Stomach (tissue), 4 donors: ENCODE measurements around the gene MAN1A1.

ENCODE experiments used
- CTCF ChIP-seq, 7 experiments: fragments of 450-650 bp in 4 of 7; fragments of 200-600 bp in 3 of 7; sonication (generic) in 3 of 7; IDR thresholded peaks; one replicate each; pipeline ENCODE4 v1.5.1; 2016 to 2019; ENCODE audit warnings: antibody characterized with exemption in 7 of 7, control low read depth in 2 of 7, mild to moderate bottlenecking in 1 of 7
- POLR2A ChIP-seq, 4 donors: fragments of 450-650 bp; IDR thresholded peaks; one replicate each; pipeline ENCODE4 v1.6.1; 2016; ENCODE audit warnings: antibody characterized with exemption in 4 of 4, control low read depth in 2 of 4, mild to moderate bottlenecking in 1 of 4, moderate library complexity in 1 of 4
- POLR2AphosphoS5 ChIP-seq, 3 donors: sonication (generic); formaldehyde crosslinking; IDR thresholded peaks; one replicate each; pipeline ENCODE4 v1.6.1; 2016; ENCODE audit warnings: antibody characterized with exemption in 3 of 3

GRCh38 chr6:119361209-119361608 is 11.6 kb upstream of the MAN1A1 start:
- TF ChIP-seq CTCF (IDR thresholded peaks at IDR 0.05), result no peak
- no peak for TF ChIP-seq POLR2AphosphoS5 (IDR thresholded peaks at IDR 0.05)
- TF ChIP-seq POLR2A (IDR thresholded peaks at IDR 0.05), result no peak
